GM18951 (cell line): Measurements from ENCODE around the gene LENEP.

Experiments used
- POLR2A ChIP-seq: IDR thresholded peaks from 4 replicates; pipeline ENCODE4 v1.6.1; 2011; ENCODE audit warnings: mild to moderate bottlenecking; ENCODE audit not compliant: insufficient read length, insufficient read depth; ENCODE audit errors: extremely low read depth
- in situ Hi-C: fragments of 300-500 bp; cut with MboI; formaldehyde crosslinking; loops from one replicate; pipeline ENCODE4 v1.12.0; 2022; ENCODE audit warnings: low sequenced_read_pairs, mixed read lengths, inconsistent platforms; ENCODE audit not compliant: unreplicated experiment

Gene LENEP

GRCh38 chr1:154963643-154964042, 29.7 kb upstream of the LENEP start:
- in situ Hi-C loops = no loop called here
- no peak for TF ChIP-seq POLR2A

GRCh38 chr1:154964359-154964758, 29.0 kb upstream of the LENEP start:
- TF ChIP-seq POLR2A = no peak
- in situ Hi-C loops = no loop called here

GRCh38 chr1:154966111-154966510, 27.3 kb upstream of the LENEP start:
- in situ Hi-C loops = no loop called here
- no peak for TF ChIP-seq POLR2A

DNA sequence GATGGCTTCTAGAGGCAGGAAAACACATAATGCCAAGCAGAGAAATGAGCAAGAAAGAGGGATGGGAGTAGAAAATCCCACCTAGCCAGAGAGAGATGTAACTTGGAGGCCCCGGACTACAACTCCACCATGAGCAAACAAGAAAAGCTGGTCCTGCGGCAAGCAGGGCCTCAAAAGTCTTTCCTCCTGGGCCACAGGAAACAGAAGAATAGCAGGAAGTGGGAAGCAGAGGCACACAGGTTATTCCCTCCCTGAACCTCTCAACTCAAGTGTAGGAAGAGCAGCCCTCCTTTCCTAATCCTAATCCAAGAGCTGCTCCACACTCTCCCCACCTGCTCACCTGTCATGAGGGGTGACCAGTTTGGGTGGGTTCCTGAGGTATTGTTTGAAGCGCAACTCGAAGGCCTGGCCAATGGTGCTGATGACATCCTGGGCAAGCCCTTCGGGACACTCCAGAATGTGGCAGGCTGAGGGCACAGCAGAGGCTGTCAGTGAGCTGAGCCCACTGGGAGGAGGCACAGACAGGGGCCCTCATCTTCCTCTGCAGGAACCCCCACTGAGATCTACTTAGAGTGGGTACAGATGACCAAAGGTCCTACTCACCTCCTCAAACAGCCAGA, 25.9 kb upstream of the LENEP start:
- TF ChIP-seq POLR2A = no peak
- in situ Hi-C loops = no loop called here

DNA sequence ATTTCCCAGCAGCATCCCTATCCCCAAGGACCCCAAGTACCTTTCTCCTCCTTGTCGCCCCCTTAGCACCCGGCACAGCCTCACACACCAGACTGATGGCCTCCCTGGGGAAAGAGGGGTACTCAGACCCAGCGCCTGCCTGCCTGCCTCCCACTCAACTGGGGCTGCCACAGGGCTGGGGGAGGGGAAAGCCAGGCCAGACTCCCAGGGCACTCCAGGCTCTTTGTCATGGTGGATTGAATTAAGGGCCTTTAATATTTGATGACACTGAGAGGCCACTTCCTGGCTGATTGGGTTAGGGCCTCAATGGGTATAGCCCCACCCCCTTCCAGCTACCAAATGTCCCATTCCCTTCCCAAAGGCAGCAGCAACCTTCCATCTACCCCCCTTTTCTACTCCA, 24.7 kb upstream of the LENEP start:
- in situ Hi-C loops = no loop called here

GRCh38 chr1:154969246-154969645, 24.1 kb upstream of the LENEP start:
- TF ChIP-seq POLR2A = no peak
- in situ Hi-C loops = no loop called here

More for the DNA sequence above, 24.7 kb upstream of the LENEP start:
- no peak for TF ChIP-seq POLR2A

DNA sequence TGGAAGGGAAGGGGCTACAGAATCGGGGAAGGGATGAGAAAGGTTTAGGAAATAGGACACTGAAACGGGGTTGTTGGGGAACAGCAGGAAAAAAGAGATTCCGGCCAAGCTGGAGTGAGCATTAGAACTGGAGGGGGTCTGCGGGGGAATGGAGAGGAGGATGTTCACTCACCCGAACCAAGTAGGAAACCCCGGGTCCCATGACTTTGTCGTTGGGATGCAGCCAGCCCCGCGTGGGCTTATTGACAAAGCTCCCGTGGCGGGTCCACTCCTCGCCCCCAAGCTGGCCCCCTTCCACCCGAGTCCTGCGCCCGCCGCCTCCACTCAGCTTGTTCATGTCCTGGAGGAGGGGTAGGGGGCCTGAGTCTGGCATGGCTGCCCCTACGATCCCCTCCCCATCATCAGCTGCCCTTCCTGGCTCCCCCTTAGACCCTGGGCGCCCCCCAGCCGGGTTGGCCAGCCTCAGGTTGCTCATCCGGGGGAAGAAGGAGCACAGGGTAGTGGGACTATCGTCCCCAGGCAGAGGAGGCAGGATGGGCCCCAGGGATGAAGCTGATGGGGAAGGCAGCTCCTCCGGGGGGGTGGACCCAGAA, 23.4 kb upstream of the LENEP start:
- in situ Hi-C loops = no loop called here
- TF ChIP-seq POLR2A = no peak

- TF ChIP-seq POLR2A = peak; percentile 34
- in situ Hi-C loops = no loop called here
These were observed 22.6 kb upstream of the LENEP start, which contains the start of gene SHC1 for GRCh38 chr1:154970631-154971340. TSS of gene SHC1 (minus strand) at chr1:154970747. CDS start at chr1:154970526, 221 bp downstream.

GRCh38 chr1:154971341-154971998, 21.9 kb upstream of the LENEP start:
- no peak for TF ChIP-seq POLR2A
- in situ Hi-C loops = no loop called here

DNA sequence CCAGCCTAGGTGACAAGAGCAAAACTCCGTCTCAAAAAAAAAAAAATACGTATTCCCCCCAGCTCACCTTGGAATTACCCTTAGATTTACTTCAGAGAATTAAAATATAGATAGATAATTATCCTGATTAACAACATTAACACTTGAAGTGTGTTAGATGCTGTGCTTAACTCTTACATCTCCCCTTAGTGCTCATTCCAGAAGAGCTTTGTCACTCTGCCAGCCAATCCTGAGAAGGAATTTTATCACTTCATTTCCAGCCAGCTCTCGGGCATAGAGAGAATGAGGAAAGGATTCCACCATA, 21.2 kb upstream of the LENEP start:
- in situ Hi-C loops = no loop called here
- TF ChIP-seq POLR2A = no peak

DNA sequence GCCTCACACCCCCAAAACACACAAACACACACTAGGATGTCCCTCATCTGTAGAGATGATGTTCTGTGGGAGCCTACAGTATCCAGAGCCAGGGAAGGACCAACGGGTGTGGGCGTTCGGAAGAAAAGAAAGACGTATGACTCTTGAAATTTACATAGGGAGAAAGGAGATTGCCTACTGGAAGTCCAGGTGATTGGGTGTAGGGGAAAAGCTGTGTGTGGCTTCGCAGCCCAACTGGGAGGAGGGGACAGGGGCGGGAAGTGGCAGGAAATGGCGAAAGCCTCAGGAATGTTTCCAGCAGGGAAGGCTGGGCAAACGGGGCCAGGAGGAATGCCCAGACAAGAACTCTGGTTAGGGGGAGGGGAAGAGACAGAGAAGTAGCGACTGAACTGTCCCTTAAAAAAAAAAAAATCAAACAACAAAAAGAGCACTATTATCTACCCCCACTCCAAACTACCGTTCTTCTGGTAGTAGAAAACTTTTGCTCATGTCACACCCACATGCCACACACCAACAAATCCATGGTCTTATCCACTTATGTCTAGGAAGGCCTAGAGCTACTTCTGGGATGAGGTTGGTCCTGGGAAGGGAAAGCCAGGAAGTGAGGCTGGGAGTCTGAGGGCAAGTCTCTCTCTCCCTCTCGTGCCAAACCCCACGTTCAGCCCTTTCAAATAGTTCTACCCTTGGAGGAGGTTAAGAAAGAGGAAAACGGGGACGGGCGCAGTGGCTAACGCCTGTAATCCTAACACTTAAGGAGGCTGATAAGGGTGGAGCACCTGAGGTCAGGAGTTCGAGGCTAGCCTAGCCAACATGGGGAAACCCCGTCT, 20.7 kb upstream of the LENEP start:
- TF ChIP-seq POLR2A = no peak
- in situ Hi-C loops = no loop called here

GRCh38 chr1:154973344-154974101, 19.9 kb upstream of the LENEP start:
- in situ Hi-C loops = no loop called here
- no peak for TF ChIP-seq POLR2A
